ENCODE results near the gene CDYL2. TPM values are rescaled to one million over a fixed set of nuclear protein-coding genes. Genes with fewer than 3 reads are reported as not detected.
"Not testable (repeated sequence)": the region's sequence is repeated elsewhere in the genome, so short reads cannot be mapped to it uniquely, and the experiment has no call there.

Gene CDYL2
- total RNA-seq, 1 experiment from 2014 or later: under 0.01 TPM

DNA sequence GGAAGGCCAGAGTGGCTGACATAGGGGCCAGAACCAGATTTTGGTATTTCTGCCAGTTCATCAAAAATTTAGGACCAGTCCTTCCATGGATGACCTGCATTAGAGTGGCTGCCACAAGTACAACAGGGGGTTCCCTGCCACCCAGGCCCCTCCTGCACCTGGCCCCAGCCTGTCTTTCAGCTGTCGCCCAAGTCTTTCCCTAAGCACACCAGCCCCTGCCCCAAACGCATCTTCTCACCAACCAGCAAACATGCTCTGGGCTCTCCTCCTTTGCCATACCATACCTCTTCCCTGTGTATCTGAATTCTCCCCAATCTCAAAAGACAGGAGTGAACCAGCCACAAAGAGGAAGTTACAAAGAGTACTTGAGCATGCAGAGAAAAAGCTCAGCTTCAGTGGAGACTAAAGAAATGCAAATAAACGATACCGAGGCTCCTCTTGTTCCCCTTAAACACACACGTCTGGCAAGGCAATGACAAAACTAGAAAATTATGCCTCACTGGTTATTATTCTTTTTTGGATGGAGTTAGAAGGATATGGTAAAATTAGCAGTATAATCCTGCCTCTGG lies 133.0 kb downstream of the CDYL2 start:
- no peak for DNase-seq (ENCODE audit: low read depth)

DNA sequence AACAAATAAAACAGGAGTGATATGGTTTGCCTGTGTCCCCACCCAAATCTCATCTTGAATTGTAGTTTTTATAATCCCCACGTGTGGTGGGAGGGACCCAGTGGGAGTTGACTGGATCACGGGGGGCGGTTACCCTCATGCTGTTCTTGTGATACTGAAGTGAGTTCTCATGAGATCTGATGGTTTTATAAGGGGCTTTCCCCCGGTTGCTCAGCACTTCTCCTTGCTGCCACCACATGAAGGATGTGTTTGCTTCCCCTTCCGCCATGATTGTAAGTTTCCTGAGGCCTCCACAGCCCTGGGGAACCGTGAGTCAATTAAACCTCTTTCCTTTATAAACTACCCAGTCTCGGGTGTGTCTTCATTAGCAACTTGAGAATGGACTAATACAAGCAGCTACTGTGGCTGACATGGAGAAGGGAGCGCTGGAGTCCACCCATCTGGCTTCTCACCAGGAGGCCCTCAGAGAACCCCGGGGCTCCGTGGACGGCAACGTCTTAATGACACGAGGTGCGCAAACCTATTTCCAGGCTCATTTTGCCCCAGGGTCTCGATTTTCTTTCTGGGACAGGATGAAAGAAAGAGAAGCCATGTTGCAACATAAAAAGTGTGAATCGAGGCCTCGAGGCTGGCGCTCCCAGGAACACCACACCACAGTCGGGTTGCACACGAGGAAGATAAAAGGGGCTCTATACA lies 134.1 kb downstream of the CDYL2 start:
- DNase-seq (ENCODE audit: low read depth): no peak

DNA sequence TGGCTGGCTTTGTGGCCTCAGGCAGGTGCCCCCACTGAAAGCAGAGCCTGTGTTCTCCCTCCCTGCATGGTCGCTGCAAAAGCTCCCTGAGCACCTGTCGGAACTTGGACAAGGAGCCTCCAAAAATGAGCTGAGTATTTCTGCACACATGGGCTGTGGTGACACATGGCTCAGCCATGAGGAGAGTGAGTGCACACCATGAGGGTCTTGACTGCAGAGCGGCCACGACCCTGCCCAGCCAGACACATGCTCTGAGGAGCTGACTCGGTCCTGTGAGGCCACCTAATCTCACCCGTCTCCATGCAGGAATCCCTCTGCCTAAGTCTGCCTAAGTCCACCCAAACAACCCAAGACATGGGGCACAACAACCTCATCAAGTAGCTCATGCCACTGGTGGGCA lies 134.7 kb downstream of the CDYL2 start:
- DNase-seq (ENCODE audit: low read depth): no peak

DNA sequence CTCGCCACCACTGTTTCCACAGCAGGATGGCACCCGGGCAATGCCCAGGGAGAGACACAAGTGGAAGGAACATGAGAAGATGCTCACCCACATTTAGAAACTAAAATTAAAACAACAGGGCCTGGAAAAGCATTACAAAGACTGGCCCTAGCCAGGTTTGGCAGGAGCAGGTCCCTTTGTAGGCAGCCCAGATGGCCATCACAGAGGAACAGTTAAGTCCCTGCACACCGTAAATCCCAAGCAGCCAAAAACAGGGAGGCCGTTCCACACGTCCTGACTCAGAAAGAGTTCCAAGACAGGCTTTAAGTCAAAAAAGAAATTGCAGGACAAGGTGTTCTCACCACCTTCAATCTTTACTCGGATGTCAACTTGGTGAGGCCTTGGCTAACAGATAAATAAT lies 136.5 kb downstream of the CDYL2 start:
- no peak for DNase-seq (ENCODE audit: low read depth)

DNA sequence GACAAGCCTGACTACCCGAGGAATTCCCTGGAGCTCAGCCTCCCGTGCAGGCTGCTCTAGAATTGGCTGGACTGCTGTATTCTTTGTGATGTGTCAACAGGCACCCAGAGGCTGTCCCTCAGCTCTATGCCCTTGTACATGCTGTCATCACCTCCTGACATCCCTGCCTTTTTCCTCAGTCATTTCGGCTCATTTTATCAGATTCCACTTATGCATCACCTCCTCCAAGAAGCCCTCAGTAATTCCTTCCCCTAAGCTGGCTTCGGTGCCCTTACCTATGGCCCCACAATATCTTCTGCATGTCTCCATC lies 137.2 kb downstream of the CDYL2 start:
- no peak for DNase-seq (ENCODE audit: low read depth)

DNA sequence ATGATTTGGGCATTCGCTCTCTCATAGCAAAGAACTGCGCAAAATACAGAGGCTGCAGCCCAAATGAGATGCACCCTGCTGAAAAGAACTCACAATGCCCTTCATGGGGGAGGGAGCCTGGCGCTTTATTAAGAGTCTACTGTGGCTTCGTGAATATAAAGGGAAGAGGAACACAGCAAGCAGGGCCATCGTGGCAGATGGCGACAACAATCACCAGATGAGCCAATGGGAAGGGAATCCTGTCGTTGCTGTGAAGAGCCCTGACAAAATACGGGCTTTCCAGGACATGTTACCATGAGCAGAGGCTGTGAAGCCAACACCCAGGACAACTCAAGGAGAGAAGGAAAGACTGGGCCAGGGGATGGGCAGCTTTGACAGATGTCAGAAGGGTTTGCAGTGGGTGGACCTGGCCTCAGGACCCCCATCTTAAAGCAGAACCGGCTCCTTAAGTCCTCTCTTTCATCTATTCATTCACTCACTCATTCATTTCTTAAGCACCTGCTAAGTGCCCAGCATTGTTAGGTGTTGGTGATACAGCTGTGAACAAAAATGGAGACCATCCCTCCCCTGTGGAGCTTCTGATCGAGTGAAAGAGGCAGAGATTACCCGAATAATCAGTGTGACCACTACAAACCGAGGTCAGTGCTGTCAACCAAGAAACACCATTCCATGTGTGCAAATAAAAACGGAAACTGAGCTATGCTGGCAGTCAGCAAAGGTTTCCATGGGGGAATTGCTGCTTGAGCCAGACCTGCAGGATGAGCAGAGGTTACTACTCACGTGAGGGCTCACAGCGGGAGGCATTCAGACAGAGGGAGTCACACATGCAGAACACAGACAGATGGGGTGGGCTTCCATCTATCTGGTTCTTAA lies 137.8 kb downstream of the CDYL2 start:
- no peak for DNase-seq (ENCODE audit: low read depth)

DNA sequence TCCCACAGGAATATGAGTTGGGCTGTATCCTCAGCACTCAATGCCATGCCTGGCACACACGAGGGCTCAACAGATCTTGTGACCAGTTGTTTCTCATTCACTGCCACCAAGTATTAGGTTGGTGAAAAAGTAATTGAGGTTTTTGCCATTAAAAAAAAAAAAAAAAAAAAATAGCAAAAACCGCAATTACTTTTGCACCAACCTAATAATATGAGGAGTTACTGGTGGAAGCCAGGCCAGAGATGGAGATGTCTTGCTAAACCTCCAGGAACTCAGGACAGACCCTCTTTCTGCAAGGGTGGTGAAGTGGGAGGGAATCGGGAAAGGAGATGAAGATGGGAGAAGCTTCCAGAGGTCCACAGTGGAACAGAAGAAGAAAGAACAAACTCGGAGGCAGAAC lies 139.0 kb downstream of the CDYL2 start:
- no peak for DNase-seq (ENCODE audit: low read depth)

DNA sequence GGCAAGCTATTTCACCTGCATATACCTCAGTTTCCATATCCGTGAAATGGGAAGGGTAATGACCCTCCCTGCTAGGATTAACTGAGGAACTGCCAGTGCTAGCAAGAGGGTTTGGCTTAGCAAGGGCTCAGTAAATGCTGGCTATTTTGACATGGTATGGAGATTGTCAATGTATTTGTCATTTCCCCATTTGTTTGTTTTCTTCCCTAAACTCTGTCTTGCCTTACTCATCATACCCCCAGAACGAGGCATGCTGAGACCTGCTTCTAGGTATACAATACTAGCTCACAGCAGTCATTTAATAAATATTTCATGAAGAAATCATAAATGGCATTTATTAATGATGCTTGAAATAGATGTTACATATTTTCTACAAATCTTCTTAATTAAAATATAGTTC lies 139.6 kb downstream of the CDYL2 start:
- no peak for DNase-seq (ENCODE audit: low read depth)

DNA sequence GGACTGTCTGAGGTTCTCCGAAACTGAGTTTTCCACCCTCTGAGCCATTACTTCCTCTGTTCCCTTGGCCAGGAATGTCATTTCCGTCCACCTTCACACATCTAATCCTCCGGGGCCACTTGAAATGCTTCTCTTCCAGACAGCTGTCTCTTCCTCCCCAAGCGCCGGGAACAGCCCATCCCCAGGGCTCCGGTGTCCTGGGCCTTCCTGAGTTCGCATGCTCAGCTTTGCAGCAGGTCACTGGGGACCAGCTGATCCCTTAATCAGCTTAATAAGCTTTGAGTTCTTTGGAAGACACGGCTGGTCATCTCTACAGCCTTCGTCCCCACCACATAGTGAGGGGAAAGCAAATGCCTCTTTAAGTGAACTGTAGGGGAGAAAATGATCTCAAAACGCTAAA lies 140.2 kb downstream of the CDYL2 start:
- no peak for DNase-seq (ENCODE audit: low read depth)

DNA sequence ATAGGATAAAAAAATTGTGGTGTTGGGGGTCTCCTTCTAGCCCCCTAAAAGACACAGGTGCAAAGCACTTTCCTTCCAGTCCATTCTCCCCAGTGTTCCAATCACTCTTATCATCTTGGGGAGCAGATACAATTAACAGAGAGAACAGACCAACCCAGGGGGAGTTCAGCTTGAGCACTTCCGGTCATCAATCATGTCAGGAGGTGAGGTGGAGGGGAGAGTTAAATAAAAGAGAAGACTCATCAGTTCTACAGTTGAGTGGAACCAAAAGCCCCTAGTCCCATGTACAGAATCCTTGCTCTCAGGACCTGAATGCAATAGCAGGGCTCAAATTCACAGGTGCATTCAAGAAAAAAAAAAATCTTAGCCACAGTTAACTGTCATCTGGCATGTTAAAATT lies 141.3 kb downstream of the CDYL2 start:
- DNase-seq (ENCODE audit: low read depth): no peak

DNA sequence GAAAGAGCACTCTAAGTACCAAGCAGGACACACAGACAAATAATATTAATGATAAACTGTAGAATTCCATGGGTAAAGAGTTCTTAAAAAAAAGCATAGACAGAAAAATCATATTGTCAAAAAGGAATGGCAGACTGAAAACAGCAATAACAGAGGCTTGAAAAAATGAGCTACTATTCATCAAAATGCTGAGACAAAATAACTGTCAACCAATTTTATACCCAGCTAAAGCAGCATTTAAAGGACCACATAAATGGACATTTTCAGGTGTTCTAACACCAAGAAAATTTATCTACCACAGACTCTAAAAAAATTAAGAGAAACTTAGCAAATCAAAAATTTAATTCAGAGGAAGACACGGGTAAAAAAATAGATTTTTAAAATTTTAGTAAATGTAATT lies 144.5 kb downstream of the CDYL2 start:
- no peak for DNase-seq (ENCODE audit: low read depth)

DNA sequence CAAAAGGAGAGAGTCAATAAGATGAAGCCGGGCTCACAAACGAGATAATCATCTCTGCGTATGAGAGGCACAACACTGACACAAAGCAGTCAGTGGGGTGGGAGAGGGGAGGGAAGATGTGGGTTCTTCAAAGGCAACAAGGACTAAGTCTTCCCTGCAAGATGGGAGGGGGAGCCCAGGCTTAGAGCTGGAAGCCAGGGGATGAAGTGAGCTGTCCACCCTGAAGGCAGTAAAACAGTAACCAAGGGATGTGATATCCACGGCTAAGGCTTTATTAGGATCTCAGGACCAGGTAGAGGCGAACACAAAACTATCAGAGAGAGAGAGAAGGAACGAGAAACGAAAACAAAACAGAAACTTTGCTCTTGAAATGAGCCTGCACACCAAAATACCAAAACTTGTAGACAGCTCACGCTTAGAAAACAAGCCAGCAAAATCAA lies 147.7 kb downstream of the CDYL2 start:
- no peak for DNase-seq (ENCODE audit: low read depth)

DNA sequence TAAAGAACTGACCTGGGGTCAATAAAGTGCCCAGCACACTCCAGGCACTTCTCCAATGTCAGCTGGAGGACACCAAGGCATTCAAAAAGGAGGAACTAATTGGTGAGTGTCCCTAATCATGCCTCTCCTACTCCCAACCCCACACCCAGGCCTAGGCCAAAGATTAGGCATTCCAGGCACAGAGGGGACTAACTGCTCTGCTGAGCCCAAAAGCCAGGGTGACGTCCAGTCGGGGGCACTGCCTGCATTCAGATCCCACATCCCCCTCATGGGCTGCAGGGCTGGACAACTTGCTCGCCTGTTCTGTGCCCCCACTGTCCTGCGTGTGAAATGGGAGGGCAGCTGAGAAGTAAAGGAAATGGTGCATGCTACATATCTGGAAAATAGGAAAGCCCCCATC lies 148.2 kb downstream of the CDYL2 start:
- DNase-seq (ENCODE audit: low read depth): no peak

DNA sequence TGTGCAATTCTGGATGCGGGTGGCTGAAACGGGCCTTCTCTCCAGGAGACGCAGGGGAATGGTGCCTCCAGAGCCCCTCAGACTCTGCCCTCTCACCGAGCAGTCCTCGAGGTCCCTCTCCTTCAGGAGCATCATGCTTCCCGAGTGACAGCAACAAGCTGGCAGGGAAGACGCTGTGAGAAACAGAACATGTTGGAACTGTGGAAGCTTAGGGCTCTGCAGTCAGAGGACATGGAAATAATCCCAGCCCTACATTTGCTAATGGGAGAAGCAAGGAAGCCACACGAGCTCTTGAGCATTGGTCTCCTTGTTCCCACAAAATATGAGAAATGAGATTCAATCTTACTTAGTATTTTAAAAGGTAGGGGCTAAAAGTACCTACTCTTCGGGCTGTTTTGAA lies 148.6 kb downstream of the CDYL2 start:
- DNase-seq (ENCODE audit: low read depth): no peak

DNA sequence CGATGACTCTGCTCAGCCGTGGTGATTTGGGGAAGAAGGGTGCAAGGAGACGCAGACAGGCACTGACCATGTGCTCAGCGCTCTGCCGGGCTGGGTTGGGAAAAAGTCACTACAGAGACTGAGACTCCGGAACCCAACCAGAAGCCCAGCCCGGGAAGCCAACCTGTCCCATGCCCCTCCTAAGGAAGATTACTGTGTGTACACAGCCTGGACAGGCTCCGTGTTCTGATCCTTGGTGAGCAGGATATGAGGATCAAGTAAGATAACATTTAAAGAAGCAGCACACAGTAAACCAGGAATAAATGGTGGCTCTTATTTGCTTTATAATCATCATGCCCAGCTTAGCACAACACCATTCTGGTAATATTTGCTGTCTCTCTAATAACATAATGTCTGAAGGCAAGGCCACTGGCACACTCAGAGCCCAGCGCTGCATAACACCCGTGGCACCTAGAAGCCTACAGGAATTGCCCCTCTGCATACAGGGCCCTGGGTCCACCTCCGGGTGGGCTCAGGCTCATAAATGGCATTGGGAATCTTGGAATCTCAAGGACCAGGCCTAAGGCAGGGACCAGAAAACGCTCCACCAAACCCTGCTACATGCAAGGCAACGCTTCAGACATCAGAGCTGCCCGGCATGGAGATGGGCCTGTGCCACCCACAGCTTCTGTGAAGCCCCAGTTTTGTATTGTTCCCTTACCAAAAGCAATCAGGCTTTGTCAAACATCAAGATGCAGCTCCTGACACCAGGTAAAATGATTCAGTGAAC lies 150.1 kb downstream of the CDYL2 start:
- no peak for DNase-seq (ENCODE audit: low read depth)

DNA sequence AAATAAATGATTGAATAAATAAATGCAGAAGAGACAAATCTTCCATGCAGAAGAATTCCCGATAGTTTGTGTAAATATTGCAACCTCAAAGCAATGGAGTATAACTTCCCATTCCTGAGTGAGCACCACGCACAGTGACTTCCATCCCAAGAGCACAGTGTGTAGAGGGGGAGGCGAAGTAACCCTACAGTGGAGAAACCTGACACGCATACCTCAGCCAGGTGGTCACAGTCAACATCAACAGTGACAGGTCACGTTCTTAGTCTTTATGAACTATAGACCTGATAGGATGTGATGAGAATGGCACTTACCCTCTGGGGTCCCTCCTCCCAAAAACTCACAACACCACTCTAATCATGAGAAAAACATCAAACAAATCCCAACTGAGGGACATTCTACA lies 152.0 kb downstream of the CDYL2 start:
- no peak for DNase-seq (ENCODE audit: low read depth)

DNA sequence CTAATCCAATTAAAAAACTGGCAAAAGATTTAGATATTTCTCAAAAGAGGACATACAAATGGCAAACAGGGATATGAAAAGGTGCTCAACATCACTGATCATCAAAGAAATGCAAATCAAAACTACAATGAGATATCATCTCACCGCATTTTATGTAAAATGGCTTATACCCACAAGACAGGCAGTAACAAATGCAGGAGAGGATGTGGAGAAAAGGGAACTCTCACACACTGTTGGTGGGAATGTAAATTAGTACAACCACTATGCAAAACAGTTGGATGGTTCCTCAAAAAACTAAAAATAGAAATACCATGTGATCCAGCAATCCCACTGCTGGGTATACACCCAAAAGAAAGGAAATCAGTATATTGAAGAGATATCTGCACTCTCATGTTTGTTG lies 154.1 kb downstream of the CDYL2 start:
- DNase-seq (ENCODE audit: low read depth): not testable (repeated sequence)

DNA sequence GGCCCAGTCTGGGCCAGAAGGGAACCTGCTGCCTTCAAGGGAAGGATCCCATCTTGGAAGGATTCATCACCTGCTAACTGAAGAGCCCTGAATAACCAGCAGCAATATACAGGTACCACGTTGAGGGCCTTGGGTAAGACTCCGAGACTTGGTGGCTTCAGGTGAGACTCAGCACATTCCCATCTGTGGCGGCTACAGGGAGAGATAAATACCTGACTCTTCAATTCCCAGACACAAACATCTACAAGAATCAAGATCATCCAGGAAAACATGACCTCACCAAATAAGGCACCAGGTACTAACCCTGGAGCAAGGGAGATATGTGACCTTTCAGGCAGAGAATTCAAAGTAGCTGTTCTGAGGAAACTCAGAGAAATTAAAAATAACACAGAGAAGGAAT lies 164.1 kb downstream of the CDYL2 start:
- DNase-seq (ENCODE audit: low read depth): no peak

DNA sequence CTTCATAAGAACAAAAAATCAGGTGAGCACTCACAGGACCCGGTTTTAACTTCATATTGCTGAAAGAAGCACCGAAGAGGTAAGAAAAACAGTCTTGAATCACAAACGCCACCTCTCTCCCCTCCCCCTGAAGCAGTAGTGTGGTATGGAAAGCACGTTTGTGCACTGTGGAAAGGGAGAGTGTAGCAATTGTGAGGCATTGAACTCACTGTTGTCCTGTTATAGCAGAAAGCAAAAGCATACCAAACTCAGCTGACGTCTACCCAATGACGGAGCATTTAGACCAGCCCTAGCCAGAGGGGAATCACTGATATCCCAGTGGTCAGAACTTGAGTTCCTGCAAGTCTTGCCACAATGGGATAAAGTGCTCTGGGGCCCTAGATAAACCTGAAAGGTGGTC lies 164.8 kb downstream of the CDYL2 start:
- DNase-seq (ENCODE audit: low read depth): no peak

DNA sequence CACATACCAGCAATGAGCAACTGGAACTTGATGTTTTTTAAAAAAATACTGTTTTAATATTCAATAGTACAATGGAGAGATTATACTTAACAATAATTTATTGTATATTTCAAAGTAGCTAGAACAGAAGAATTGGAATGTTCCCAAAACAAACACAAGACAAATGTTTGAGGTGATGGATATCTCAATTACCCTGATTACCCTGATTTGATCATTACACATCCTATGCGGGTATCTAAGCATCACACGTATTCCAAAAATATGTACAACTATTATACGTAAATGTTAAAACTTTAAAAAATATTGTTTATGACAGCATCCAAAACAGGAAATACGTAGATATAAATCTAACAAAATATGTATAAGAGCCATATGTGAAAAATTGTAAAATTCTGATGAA lies 166.8 kb downstream of the CDYL2 start:
- DNase-seq (ENCODE audit: low read depth): no peak

DNA sequence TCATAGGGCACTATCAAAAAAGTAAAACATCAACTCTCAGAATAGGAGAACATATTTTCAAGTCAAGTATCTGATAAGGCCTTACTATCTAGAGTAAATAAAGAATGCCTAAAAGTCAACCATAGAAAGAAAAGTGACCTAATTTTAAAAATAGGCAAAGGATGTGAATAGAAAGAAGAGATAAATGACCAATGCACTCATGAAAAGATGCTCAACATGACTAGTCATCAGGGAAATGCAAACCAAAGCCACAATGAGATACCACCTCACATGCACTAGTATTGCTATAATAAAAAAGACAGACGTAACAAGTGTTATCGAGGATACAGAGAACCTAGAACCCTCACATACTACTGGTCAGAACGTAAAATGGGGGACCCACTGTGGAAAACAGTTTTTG lies 172.8 kb downstream of the CDYL2 start:
- no peak for DNase-seq (ENCODE audit: low read depth)

DNA sequence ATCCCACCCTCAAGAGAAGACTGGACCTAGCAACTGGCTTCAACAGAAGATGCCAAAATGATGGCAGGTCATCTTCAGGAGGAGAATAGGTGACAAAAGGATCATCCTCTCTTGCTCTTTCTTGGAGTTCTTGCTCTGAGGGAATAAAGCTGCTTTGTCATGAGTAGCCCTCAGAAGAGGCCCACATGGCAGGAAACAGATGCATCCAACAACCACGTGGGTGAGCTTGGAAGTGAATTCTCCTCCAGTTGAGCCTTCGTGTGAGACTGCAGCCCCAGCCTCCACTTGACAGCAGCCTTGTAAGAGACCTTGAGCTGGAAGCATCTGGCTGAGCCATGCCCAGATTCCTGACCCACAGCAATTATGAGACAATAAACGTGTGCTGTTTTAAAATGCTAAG lies 176.1 kb downstream of the CDYL2 start:
- no peak for DNase-seq (ENCODE audit: low read depth)

All from RPMI7951 (cell line).